GM12872 (cell line): ENCODE results near the gene CCNQ.

Source experiments
- CTCF ChIP-seq: IDR thresholded peaks from 3 replicates; pipeline ENCODE4 v1.5.1; 2011; ENCODE audit warnings: low read depth, mild to moderate bottlenecking, low read length, moderate library complexity; ENCODE audit not compliant: insufficient read depth

The CCNQ gene

GRCh38 chrX:153624196-153625091 is 25.5 kb upstream of the CCNQ start:
- TF ChIP-seq CTCF, result no peak

DNA sequence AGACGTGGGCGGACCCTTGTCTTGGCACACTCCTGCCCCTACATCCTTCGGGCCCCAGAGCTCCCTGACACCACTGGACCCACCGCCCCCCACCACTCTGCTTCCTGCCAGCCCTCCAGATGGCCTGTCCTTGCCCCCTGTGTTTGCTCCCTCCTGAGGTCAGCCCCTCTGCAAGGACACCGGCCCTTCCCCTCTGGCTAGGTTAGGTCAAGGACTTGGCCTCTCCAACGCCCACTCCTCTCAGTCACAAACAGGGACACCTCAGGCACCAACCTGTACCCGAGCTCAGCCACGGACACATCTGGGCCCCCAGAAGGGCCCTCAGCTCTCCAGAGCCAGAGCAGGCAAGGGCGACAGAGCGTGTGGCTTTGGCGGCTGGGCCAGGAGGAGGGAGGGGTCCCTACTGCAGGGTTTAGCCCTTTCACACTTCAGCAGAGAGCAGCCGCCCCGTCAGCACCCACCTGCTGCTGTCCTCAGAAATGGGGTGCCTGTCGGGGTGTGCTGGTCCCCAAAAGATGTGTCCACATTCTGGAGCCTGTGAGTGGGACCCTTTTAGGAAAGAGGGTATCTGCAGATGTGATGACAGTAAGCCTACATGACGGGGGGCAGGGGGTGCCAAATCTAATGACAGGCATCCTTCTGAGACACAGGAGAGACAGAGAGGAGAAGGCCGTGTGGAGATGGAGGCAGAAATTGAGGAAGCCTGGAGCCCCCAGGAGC is 24.5 kb upstream of the CCNQ start:
- TF ChIP-seq CTCF, result no peak

GRCh38 chrX:153622661-153623309 is 23.8 kb upstream of the CCNQ start:
- no peak for TF ChIP-seq CTCF

DNA sequence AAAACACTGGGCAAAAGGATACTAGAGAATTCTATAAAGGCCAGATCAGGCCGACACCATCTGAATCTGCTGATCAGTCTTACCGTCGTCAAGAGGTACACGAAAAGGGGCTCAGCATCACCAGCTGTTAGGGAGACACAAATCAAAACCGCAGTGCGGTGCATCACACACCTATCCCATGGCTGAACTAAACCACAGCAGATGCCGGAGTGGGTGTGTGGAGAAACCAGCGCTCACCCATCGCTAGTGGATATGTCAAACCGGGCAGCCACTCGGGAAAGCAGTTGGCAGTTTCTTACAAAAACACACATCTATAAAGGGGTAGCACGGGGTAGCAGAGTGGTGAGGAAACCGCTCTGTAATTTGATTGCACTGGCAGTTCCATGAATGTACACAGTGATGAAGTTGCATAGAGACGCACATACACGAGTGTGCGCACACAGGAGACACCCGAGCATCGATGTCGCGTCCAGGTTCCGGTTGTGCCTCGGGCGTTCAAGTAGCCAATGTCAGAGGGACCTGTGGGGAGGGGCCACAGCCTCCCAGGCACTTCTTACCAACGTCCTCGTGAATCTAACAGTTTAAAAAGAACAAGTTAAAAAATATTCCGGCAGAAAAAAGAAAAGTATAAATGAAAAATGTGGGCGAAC is 23.1 kb upstream of the CCNQ start:
- TF ChIP-seq CTCF, result no peak

GRCh38 chrX:153620576-153620975 is 21.6 kb upstream of the CCNQ start:
- no peak for TF ChIP-seq CTCF

DNA sequence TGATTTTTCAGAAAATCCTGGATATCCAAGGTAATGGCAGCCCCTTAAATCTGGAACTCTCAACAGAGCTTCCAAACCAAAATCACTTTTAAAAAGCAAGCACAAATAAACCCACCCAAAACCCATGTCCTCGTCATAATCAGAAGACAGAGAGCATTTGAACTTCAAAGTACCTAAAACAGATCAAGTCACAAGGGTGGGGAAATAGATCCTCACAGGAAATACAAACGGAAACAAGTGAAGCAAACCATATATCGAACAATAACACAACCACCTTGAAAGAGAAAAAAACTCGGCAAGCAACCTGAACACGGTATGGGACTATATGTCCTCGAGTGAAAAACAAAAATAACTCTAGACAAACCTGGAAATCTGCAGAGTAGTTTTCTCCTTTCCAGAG is 15.9 kb upstream of the CCNQ start:
- TF ChIP-seq CTCF, result no peak

DNA sequence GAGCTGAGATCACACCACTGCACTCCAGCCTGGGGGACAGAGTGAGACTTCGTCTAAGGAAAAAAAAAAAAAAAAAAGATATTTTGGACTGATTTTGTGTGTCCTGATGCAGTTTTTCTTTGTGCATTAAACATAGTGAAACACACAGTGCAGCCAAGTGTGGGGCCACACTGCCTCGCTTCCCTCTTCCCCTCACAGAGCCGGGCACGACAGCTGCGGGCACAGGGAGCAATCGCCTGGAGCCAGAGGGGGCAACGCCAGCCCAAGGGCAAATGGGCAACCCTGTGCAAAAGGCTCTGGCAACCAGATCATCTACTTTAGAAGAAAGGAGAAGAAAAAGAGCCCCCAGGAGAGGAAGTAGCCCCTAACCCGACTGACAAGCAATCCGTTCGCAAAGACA is 13.5 kb upstream of the CCNQ start:
- no peak for TF ChIP-seq CTCF
